ENCODE results near the gene KLF13. TPM values are rescaled to one million over a fixed set of nuclear protein-coding genes. Genes with fewer than 3 reads are reported as not detected.

Gene KLF13
- total RNA-seq, 1 experiment from 2014 or later = 14.1 TPM

DNA sequence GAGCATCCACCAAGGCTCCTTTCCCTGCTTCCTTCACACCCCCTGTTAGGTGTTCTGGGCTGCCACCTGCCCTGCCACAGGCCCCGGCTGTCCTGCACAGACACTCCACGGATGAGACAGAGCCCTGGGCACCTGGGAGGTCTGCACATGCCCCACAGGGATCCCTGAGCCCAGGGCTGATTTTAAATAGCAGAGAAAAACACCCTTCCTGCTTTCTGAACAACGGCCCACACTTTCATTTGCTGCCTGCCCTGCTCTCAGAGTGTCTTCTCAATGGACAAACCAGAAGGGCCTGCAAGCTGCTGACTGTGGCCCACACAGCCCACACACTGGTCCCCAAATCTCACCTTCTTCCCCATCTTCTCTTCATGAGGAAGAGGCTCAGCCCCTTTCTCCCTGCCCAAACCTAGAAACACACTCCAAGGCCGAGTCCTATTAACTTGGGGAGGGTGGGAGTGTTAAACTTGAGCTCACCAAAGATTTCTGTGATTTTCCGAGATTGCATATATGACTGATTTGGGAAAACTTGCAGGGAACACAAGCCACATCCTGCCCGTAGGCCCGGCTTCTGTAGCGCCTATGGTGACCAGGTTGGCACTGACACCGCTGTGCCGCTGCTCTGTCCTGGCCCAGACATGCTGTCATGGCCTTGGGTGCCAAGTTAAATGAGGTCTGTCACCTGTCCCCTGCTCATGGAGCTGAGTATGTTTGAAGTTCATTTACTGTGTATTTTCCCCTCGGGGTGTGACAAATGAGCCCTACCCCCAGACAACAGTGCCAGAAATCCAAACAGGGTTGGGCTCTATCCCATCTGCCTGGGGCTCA, 47.2 kb upstream of the KLF13 start:
- Mint-ChIP-seq H3K36me3 (ENCODE audit: insufficient read depth, unreplicated experiment) (no peaks in the 10 kb centered on the region), H3K27ac (ENCODE audit: unreplicated experiment) (no peak overlapping the region), H3K9me3 (ENCODE audit: low read depth, unreplicated experiment) (no peaks in the 10 kb centered on the region), H3K27me3 (ENCODE audit: unreplicated experiment) (no peaks in the 10 kb centered on the region), H3K4me1 (ENCODE audit: low read depth, unreplicated experiment) (no peaks in the 10 kb centered on the region), H3K4me3 (ENCODE audit: low read depth, unreplicated experiment) (no peak overlapping the region)
- CTCF ChIA-PET = no interaction called here
- no TSS peak for BruUV-seq (replicated peaks)
- intact Hi-C loops (cut with micrococcal nuclease; ENCODE audit: unreplicated experiment) = no loop called here
- TF ChIP-seq, protein P1, sequence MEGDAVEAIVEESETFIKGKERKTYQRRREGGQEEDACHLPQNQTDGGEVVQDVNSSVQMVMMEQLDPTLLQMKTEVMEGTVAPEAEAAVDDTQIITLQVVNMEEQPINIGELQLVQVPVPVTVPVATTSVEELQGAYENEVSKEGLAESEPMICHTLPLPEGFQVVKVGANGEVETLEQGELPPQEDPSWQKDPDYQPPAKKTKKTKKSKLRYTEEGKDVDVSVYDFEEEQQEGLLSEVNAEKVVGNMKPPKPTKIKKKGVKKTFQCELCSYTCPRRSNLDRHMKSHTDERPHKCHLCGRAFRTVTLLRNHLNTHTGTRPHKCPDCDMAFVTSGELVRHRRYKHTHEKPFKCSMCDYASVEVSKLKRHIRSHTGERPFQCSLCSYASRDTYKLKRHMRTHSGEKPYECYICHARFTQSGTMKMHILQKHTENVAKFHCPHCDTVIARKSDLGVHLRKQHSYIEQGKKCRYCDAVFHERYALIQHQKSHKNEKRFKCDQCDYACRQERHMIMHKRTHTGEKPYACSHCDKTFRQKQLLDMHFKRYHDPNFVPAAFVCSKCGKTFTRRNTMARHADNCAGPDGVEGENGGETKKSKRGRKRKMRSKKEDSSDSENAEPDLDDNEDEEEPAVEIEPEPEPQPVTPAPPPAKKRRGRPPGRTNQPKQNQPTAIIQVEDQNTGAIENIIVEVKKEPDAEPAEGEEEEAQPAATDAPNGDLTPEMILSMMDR (IDR thresholded peaks at IDR 0.05; ENCODE audit: unreplicated experiment) = no peak
- DNase-seq = no peak

- Mint-ChIP-seq H3K36me3 (ENCODE audit: insufficient read depth, unreplicated experiment) (no peaks in the 10 kb centered on the region), H3K27ac (ENCODE audit: unreplicated experiment) (no peak overlapping the region), H3K4me1 (ENCODE audit: low read depth, unreplicated experiment) (no peaks in the 10 kb centered on the region), H3K4me3 (ENCODE audit: low read depth, unreplicated experiment) (no peak overlapping the region), H3K27me3 (ENCODE audit: unreplicated experiment) (no peaks in the 10 kb centered on the region), H3K9me3 (ENCODE audit: low read depth, unreplicated experiment) (no peaks in the 10 kb centered on the region)
- TF ChIP-seq, protein P1 (IDR thresholded peaks at IDR 0.05; ENCODE audit: unreplicated experiment) = no peak
- no peak for DNase-seq
- no TSS peak for BruUV-seq (replicated peaks)
- CTCF ChIA-PET = no interaction called here
- intact Hi-C loops (cut with micrococcal nuclease; ENCODE audit: unreplicated experiment) = no loop called here
Observed at GRCh38 chr15:31280046-31280830, 46.4 kb upstream of the KLF13 start.

DNA sequence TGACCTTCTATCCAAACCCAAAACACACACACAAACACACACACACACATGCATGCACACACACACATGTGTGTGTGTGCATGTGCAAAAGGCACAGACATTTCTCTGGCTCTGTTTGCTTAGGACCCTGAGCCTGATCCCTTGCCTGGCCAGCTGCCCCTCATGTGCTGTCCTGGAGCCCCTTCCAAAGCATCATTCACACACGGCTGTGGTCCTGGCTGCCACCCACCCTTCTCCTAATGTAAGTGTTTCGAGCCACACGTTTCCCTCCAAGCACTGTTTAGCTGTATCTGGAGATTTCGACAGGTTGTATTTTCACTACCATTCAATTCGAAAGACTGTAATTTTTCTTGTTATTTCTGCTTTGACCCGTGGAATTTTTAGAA, 45.8 kb upstream of the KLF13 start:
- intact Hi-C loops (cut with micrococcal nuclease; ENCODE audit: unreplicated experiment) = no loop called here
- TF ChIP-seq, protein P1 (IDR thresholded peaks at IDR 0.05; ENCODE audit: unreplicated experiment) = no peak
- Mint-ChIP-seq H3K36me3 (ENCODE audit: insufficient read depth, unreplicated experiment) (no peaks in the 10 kb centered on the region), H3K4me1 (ENCODE audit: low read depth, unreplicated experiment) (no peaks in the 10 kb centered on the region), H3K27ac (ENCODE audit: unreplicated experiment) (no peak overlapping the region), H3K4me3 (ENCODE audit: low read depth, unreplicated experiment) (no peak overlapping the region), H3K9me3 (ENCODE audit: low read depth, unreplicated experiment) (no peaks in the 10 kb centered on the region), H3K27me3 (ENCODE audit: unreplicated experiment) (no peaks in the 10 kb centered on the region)
- BruUV-seq (replicated peaks) = no TSS peak
- CTCF ChIA-PET = no interaction called here
- DNase-seq = no peak

- intact Hi-C loops (cut with micrococcal nuclease; ENCODE audit: unreplicated experiment) = no loop called here
- Mint-ChIP-seq H3K4me1 (ENCODE audit: low read depth, unreplicated experiment) (no peaks in the 10 kb centered on the region), H3K9me3 (ENCODE audit: low read depth, unreplicated experiment) (peaks cover 3% of the 10 kb centered on the region), H3K27ac (ENCODE audit: unreplicated experiment) (no peak overlapping the region), H3K27me3 (ENCODE audit: unreplicated experiment) (no peaks in the 10 kb centered on the region), H3K36me3 (ENCODE audit: insufficient read depth, unreplicated experiment) (no peaks in the 10 kb centered on the region), H3K4me3 (ENCODE audit: low read depth, unreplicated experiment) (no peak overlapping the region)
- TF ChIP-seq, protein P1 (IDR thresholded peaks at IDR 0.05; ENCODE audit: unreplicated experiment) = no peak
- CTCF ChIA-PET = no interaction called here
- BruUV-seq (replicated peaks) = no TSS peak
- no peak for DNase-seq
Observed at GRCh38 chr15:31283043-31283442, 43.6 kb upstream of the KLF13 start.
